Neural crest cell (in vitro differentiated cells): ENCODE measurements around the gene TCF19. TPM values are rescaled to one million over a fixed set of nuclear protein-coding genes. Genes with fewer than 3 reads are reported as not detected.
"Not testable (repeated sequence)": the region's sequence is repeated elsewhere in the genome, so short reads cannot be mapped to it uniquely, and the experiment has no call there.

ENCODE experiments used
- DNase-seq: peaks from one replicate; pipeline ENCODE4 v3.0.0; 2021; ENCODE audit warnings: low read depth, mixed read lengths, low spot score
- H3K27ac Mint-ChIP-seq: one replicate; pipeline ENCODE4 v1.8.0; 2021; ENCODE audit warnings: mild to moderate bottlenecking, mixed read lengths; ENCODE audit not compliant: unreplicated experiment
- H3K27me3 Mint-ChIP-seq: 2 replicates; pipeline ENCODE4 v1.8.0; 2021; ENCODE audit warnings: low read depth, mild to moderate bottlenecking, mixed read lengths
- H3K36me3 Mint-ChIP-seq: 2 replicates; pipeline ENCODE4 v1.8.0; 2021; ENCODE audit warnings: low read depth, mild to moderate bottlenecking, mixed read lengths
- H3K4me1 Mint-ChIP-seq: 2 replicates; pipeline ENCODE4 v1.8.0; 2021; ENCODE audit warnings: mixed read lengths
- H3K4me3 Mint-ChIP-seq: one replicate; pipeline ENCODE4 v1.8.0; 2021; ENCODE audit warnings: mild to moderate bottlenecking, mixed read lengths
- H3K9me3 Mint-ChIP-seq: 2 replicates; pipeline ENCODE4 v1.8.0; 2021; ENCODE audit warnings: mixed read lengths
- total RNA-seq: library from RNA; stranded (reverse); gene quantifications from 2 replicates; pipeline ENCODE4 v1.2.1, GENCODE V29; 2021
- TF ChIP-seq, protein P1 (sequence below): fragments of 200-600 bp; sonication (generic); conservative IDR thresholded peaks from 2 replicates; pipeline ENCODE4 v1.5.0; 2021; ENCODE audit warnings: antibody characterized with exemption, mild to moderate bottlenecking

The TCF19 gene
- total RNA-seq, 1 donor from 2014 or later, result 21.7 TPM

DNA sequence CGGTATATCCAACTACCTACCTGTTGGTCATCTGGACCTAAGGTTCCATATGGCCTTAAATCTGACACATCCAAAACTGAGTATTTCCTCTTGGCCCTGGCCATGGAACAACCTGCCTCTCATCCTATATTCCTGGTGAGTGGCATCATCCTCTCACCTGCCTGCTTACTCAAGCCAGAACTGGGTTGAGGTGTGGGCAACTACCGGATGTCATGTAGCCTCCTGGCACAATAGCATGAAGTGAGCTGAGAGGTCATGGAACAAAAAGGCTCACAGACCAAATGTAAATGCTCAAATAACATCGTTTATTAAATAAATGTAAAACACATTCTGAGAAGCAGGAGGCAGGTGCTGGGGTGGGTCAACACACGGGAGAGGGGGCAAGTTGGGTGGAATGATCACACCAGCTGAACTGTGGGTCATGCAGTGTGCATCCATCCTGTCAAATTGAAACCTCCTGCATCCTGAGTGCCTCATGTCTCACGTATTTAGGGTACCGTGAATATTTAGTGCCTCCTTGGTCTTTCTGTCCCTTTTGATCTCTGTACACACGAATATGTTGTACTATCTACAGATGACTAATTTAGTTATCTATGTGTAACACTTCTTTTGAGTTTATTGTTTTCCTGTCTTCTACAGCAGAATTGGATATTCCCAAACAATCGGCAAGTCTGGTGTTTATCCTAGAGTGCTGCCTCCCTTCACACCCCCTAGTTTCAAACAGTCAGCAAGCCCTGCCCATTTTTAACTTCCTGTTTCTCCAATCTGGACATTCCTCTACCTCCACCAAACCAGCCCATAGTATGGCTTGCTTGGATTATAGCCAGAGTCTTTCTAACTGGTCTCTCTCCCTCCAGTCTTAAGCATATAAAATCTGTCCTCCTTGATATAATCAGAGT is 20.0 kb downstream of the TCF19 start:
- Mint-ChIP-seq H3K4me3 (no peak overlapping the region), H3K27me3 (no peaks in the 10 kb centered on the region), H3K9me3 (no peaks in the 10 kb centered on the region), H3K4me1 (no peaks in the 10 kb centered on the region), H3K27ac (no peak overlapping the region), H3K36me3 (no peaks in the 10 kb centered on the region)
- DNase-seq, result no peak
- TF ChIP-seq, protein P1, sequence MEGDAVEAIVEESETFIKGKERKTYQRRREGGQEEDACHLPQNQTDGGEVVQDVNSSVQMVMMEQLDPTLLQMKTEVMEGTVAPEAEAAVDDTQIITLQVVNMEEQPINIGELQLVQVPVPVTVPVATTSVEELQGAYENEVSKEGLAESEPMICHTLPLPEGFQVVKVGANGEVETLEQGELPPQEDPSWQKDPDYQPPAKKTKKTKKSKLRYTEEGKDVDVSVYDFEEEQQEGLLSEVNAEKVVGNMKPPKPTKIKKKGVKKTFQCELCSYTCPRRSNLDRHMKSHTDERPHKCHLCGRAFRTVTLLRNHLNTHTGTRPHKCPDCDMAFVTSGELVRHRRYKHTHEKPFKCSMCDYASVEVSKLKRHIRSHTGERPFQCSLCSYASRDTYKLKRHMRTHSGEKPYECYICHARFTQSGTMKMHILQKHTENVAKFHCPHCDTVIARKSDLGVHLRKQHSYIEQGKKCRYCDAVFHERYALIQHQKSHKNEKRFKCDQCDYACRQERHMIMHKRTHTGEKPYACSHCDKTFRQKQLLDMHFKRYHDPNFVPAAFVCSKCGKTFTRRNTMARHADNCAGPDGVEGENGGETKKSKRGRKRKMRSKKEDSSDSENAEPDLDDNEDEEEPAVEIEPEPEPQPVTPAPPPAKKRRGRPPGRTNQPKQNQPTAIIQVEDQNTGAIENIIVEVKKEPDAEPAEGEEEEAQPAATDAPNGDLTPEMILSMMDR, result no peak

DNA sequence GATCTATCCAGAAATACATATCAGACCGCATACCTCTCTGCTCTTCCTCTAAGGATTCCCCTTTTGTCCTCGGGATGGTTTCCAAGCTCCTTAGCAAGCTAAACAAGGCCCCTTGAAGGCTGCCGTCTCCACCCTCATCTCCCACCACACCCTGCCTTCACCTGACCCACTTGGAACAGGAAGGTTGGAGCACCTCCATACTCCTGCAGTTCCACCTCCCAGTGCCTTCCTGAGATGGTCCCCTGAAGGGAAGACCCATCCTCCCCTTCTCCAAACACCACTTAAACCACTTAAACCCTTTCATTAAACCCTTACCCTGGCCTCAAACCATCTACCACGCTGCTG is 20.6 kb downstream of the TCF19 start:
- Mint-ChIP-seq H3K27me3 (no peaks in the 10 kb centered on the region), H3K36me3 (no peaks in the 10 kb centered on the region), H3K9me3 (no peaks in the 10 kb centered on the region), H3K27ac (no peak overlapping the region), H3K4me3 (no peak overlapping the region), H3K4me1 (no peaks in the 10 kb centered on the region)
- no peak for DNase-seq
- TF ChIP-seq, protein P1, result no peak

- no peaks in the 10 kb centered on the region for H3K27me3 Mint-ChIP-seq
- DNase-seq, result no peak
- no peaks in the 10 kb centered on the region for H3K4me1 Mint-ChIP-seq
- H3K9me3 Mint-ChIP-seq, result no peaks in the 10 kb centered on the region
- no peak overlapping the region for H3K4me3 Mint-ChIP-seq
- H3K27ac Mint-ChIP-seq, result no peak overlapping the region
- no peaks in the 10 kb centered on the region for H3K36me3 Mint-ChIP-seq
- TF ChIP-seq, protein P1, result no peak
These were observed 21.5 kb downstream of the TCF19 start for GRCh38 chr6:31179896-31180295.

DNA sequence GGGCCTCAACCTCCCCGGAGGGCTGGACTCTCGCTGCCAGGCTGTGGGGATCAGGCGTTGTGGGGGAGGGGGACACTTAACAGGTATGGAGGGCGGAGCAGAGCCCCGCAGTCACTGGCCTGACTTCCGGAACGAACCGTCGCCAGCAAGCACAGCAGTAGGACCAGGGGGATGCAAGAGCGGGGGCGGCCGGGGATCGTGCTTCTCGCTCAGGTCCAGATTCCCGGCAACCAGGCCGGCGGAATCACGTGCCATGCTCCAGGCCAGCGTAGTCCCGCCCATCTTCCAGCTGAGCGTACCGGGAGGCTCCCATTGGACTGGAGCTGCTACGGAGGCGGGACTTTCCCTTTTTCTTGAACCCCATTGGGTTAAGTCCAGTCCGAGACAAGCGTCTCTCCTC is 22.1 kb downstream of the TCF19 start:
- no peaks in the 10 kb centered on the region for H3K27me3 Mint-ChIP-seq
- no peak overlapping the region for H3K27ac Mint-ChIP-seq
- H3K9me3 Mint-ChIP-seq, result no peaks in the 10 kb centered on the region
- DNase-seq, result no peak
- no peak overlapping the region for H3K4me3 Mint-ChIP-seq
- TF ChIP-seq, protein P1, result no peak
- no peaks in the 10 kb centered on the region for H3K4me1 Mint-ChIP-seq
- no peaks in the 10 kb centered on the region for H3K36me3 Mint-ChIP-seq

GRCh38 chr6:31183287-31183686 is 24.9 kb downstream of the TCF19 start:
- not testable (repeated sequence) for H3K4me1 Mint-ChIP-seq, H3K36me3 Mint-ChIP-seq

GRCh38 chr6:31183859-31184258 is 25.5 kb downstream of the TCF19 start:
- H3K4me3 Mint-ChIP-seq, DNase-seq: not testable (repeated sequence)

More at GRCh38 chr6:31183287-31183686, 24.9 kb downstream of the TCF19 start:
- H3K27me3 Mint-ChIP-seq, H3K4me3 Mint-ChIP-seq, H3K27ac Mint-ChIP-seq, DNase-seq, H3K9me3 Mint-ChIP-seq: not testable (repeated sequence)

DNA sequence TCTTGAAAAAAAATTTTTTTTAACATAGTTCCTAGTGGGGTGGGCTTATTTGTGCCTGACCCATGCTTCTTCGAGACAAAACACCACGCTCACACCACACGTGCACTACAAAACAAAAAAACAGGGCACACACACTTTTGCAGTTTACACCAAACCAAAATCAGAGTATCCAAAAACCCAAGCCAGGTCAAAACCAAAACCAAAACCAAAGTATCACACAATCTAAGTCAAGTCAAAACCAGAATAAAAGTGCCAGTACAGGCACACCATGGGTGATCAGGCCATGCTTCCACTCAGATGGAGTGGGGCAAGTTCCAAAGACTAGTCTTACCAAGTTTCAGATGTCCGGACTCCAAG is 27.3 kb downstream of the TCF19 start:
- not testable (repeated sequence) for H3K9me3 Mint-ChIP-seq, DNase-seq, H3K36me3 Mint-ChIP-seq, H3K27ac Mint-ChIP-seq, H3K27me3 Mint-ChIP-seq, H3K4me1 Mint-ChIP-seq, H3K4me3 Mint-ChIP-seq

More at GRCh38 chr6:31183859-31184258, 25.5 kb downstream of the TCF19 start:
- H3K4me1 Mint-ChIP-seq, H3K27ac Mint-ChIP-seq, H3K9me3 Mint-ChIP-seq, H3K27me3 Mint-ChIP-seq, H3K36me3 Mint-ChIP-seq: not testable (repeated sequence)
